GM15510 (cell line): ENCODE results near the gene CNTNAP5.

Source experiments
- POLR2A ChIP-seq: IDR thresholded peaks from 3 replicates; pipeline ENCODE4 v1.6.1; 2011; ENCODE audit warnings: borderline replicate concordance; ENCODE audit not compliant: insufficient read length; ENCODE audit errors: extremely low read depth

CNTNAP5 gene

DNA sequence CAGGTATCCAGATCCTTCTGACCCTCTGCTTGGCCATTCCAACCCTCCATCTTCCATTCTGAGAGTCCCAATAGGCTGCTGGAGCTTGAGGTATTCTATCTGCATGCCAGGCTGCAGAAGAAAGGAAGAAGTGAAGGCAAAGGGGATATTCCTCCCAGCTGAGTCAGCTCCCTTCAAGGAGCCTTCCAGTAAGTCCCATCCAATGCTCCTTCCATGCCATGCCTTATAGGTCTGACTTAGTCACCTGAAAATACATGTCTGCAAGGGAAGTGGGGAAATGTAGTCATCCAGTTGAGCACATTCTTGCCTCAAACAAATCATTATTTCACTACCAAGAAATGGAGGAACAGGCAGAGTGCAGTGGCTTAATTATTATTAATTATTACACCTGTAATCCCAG lies 464.6 kb downstream of the CNTNAP5 start:
- no peak for TF ChIP-seq POLR2A

DNA sequence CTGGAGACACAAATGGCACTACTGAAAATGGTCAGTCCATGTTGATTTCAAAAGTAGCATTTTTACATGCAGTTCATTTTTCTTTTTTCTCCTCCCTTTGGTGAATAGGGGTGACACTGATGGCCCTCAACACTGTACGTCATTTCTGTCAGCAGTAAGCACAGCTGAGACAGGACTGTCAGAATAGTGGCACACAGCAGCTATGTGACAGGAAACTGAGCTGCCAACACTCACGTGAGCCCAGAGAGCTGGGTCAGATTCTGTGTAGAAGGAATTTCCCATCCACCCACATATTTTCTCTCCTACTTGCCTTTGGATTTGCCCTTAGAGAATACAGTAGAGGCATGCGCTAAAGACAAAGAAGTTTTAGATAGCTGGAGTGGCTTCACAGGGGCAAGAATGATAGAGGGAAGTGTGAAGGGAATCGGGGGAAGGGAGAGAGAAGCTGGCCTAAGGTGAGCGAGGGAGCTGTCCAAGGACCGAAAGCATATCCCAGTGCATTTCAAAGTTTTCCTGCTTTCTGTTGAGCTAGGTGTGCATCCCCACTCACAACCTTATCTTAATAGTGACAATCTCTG lies 476.6 kb downstream of the CNTNAP5 start:
- no peak for TF ChIP-seq POLR2A

DNA sequence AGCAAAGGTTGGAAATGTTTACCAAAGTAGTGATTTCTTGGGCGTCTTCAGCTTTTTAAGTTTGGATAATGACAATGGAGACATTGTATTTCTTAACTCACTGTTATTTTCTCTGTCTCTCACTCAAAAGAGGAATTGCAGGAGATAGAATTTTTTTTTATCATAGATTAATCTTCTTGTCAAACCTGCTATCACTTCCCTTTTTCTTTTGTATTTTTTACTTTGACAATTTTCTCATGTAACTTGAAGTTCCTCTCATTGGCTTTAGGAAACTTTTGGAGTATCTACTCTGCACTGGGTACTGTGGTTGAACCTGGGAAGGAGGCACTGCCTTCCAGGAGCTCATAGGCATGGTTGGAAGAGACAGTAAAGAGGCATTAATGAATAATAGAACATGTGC lies 489.1 kb downstream of the CNTNAP5 start:
- TF ChIP-seq POLR2A, result no peak

DNA sequence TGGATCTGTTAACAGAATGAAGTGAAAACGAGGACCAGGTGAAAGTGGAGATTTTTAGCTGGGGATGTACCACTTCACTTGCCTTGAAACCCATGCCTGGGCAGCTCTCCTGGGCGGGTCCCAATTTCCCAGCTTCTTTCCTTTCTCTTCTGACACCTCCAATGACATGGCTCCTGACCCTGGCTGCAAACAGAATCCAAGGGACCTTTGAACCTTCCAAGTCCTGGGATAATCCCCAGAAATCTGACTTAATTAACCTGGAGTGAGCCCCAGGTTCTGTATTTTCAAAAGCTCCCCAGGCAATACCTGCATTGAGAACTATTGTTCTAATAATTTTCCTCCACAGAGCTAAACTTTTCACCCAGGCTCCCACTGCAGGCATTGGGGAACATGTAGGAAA lies 495.9 kb downstream of the CNTNAP5 start:
- no peak for TF ChIP-seq POLR2A

DNA sequence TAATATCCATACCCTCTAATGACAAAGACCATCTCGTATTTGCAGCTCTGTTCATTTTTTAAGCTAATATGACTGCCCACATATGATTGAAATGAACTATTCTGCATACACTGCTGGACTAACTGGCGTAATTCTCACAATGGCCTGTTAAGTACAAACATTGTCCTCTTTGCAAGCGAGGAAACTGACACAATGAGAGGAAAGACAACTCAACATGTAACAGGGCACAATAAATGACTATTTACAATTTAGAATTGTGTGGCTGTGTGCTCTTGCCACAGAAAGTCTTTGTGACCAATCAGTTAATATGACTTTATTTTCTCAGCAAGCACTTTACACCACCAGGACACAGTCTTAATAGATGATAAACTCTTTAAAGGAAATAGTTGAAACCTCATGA lies 498.0 kb downstream of the CNTNAP5 start:
- TF ChIP-seq POLR2A, result no peak

DNA sequence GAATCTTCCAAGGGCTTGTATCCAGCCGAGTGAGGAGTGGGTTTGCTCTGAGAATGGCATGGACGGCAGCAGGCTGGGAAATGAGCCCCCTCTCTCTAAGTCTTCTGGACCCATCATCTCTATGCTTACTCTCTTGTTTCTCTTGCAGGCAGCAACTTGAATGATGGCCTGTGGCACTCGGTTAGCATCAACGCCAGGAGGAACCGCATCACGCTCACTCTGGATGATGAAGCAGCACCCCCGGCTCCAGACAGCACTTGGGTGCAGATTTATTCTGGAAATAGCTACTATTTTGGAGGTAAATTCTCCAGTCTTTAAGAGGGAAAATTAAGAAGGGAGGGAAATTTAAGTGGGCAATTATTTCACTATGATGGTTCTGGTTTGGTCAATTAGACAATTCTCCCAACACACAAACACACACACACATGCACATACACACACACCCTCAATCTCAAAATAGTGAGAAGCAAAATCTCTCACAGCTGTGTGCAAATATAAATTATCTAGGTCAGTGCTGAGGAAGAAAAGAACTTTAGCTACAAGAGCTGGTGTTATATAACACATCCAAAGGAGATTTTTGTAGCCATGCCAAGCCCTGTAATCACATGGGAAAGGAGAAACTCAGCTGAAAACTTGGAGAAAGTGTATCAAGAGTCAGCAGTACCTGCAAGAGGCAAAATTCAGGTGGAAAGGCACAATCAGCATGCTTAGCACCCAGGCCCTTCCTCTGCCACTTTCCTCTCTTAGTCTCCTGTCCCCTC lies 499.2 kb downstream of the CNTNAP5 start:
- no peak for TF ChIP-seq POLR2A

DNA sequence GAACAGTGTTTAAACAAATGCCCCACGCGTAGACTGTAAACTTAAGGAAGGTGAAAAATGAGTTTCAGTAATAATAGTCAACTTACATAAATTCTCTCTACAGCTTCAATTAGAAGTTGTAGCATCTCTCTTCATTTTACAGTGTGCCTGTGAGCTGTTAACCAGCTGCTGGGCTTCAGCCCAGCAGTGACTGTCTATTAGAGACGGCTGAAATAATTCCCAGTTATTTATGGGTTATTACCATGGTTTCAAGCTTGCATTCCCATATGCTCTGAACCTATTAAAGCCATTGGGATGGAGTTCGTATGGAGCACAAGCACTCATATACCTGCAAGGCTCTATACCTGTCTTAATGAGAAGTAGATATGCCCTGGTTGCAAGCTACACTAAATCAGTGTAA lies 501.1 kb downstream of the CNTNAP5 start:
- no peak for TF ChIP-seq POLR2A

DNA sequence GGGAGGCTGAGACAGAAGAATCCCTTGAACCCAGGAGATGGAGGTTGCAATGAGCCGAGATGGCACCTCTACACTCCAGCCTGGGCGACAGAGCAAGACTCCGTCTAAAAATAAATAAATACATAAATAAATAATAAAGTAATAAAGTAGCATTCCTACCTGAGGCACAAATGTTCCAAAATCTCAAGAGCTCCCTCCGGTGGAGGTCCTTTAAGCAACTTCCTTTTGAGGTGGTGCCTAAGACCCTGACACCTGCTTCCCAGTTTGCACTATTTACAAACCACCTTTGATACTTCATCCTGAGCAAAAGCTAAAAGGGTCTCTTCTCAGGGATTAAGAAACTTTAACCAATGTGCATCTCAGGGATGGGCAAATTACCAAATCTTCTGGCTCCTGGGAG lies 505.1 kb downstream of the CNTNAP5 start:
- TF ChIP-seq POLR2A, result no peak

DNA sequence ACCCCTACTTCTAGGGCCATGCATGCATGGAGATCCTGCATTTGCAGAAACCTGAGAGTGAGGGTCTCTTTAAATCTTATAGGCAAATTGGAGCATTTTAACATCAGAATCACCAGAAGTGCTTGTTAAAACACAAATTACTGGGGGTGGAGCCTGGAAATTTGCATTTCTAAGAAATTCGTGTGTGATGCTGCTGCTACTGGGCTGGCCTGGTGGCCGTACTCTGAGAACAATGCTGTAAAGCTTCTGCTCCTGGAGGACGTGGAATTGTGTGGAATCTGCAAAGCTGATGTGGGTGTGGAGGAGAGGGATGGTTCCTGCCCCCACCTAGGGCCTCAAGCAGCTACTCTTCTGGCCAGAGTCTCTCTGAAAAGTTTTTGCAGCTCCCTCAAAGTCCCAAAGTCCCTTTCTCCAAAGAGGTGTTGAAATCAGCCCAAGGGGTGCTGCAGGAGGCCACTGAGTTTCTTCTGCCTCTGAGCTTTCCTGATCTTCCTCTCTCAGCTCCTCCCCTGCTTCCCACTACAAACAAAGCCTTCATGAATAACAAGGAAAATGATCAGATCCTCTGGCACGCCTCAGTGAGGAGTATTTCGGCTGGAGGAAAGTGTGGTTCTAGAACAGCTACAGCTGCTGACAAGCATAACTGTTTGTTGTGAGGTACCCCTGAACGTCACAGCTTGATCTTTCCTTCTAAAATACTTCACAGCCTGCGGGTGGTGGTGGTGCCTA lies 508.3 kb downstream of the CNTNAP5 start:
- no peak for TF ChIP-seq POLR2A

DNA sequence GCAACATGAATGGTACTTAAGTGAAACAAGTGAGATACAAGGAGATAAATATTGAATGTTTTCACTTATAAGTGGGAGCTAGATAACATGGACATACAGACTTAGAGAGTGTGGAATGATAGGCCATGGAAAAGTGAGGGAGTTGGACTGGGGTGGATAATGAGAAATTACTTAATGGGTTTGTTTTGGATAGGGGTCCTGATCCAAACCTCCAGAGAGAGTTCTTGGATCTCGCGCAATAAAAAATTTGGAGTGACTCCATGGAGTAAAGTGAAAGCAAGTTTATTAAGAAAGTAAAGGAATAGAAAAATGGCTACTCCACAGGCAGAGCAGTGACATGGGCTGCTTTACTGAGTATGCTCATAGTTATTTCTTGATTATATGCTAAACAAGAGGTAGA lies 508.9 kb downstream of the CNTNAP5 start:
- TF ChIP-seq POLR2A, result no peak

DNA sequence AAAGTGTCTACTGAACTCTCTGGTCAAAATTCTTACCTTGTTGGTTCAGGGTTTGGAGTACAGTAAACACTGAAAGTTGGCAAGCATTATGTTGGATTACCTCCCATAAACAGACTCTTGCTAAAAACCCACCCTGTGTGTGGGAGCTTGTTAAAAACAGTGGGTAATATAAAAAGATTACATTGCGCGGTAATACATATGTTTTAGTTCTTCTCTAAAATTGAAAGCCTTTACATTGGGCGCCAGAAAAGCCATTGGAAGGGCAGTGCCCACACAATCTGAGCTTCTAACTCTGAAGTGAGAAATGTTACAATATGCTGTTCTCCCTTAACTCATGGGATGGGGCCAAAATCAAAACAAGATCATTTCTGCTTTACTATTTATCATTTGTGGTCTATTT lies 510.7 kb downstream of the CNTNAP5 start:
- no peak for TF ChIP-seq POLR2A

DNA sequence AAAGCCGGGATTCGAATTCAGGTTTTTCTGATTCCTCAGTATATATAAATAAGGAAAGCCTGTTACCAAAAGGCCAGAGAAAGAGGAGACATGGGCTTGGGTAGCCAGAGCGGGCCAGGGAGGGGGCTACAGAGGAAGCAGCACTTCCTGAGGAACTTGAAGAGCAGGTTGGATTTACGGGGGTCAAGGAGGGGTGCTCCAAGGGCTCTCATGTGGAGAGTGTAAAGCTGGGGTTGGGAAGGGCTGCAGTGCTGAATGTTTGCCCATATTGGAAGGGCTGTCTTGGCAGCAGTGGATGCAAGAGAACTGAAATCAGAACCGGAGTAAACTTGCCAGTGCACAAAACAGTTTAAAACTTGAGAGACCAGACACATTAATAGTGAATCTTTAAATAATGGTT lies 511.5 kb downstream of the CNTNAP5 start:
- no peak for TF ChIP-seq POLR2A

DNA sequence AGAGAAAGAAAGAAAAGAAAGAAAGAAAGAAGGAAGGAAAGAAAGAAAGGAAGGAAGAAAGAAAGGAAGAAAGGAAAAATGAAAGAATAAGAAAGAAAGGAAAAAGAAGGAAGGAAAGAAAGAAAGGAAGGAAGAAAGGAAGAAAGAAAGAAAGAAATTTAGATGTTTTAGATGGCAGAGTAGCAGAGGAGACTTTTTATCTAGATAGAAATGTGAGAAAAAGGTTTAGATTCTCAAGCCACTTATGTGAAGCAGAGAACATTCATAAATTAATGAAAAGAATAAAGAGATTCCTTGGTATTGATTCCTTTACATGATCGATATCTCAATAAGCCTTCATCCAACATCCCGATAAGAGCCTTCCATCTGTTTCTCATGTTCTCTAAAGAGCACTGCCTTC lies 513.5 kb downstream of the CNTNAP5 start:
- TF ChIP-seq POLR2A, result no peak

DNA sequence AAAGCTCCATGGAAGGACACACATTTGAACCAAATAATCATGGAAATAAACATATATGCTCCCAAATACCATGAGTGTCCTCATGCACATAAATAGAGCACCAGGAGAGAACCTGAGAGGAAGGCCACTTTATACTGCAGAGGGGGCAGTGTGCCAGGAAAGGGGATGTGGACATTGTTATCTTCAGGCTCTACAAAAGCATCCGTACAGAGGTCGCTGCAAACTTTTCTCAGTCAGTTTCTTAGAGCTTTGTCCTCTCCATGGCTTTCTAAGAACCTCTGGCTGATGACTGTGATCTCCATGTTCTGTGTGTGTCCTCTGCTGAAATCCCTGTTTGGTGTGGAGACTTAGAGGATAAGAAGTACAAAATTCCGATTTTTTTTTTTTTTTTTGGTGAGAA lies 515.7 kb downstream of the CNTNAP5 start:
- no peak for TF ChIP-seq POLR2A

DNA sequence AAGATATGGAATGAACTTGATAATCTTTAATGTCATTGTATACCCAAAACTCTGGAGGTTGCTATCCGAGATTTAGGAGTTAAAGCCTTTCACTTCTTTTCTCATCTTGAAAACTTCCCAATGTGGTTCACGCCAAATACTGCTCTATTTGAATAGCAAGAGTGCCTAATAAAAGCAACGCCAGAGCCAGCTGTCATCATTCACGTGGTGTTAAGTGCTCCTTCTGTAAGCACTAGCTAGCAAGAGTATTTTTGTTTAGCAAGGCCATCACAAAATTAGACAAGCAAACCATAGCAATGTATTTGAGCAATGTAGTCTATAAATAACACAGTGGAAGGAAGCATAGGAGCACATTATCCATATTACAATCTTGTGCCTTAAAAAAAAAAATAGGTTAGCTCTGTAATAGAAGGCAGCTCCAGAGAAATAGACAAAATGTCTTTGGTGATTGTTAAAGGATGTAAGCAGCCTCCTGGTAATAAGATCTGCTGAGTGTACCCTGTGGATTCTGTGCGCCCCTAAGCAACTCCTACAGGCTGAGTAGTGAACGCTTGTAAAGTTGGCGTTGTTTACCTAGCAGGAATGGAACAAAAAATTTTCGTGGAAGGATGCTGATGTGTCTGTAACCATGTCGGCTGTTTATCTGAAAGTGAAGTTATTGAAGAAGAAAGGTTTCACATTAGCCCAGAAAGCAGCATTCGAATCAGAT lies 518.0 kb downstream of the CNTNAP5 start:
- TF ChIP-seq POLR2A, result no peak
